Measurements from ENCODE around the gene TRIM36.
A peak's percentile ranks its signal among the peaks of the same experiment; 100 is the strongest.

Gene TRIM36

GRCh38 chr5:115202952-115203351 lies 33.2 kb upstream of the TRIM36 start:
- TF ChIP-seq CREB5 (CRISPR knock-in tag; IDR thresholded peaks at IDR 0.05; ENCODE audit: low read depth) (no peak), RARB (CRISPR knock-in tag; IDR thresholded peaks at IDR 0.05) (no peak), ESRRG (CRISPR knock-in tag; IDR thresholded peaks at IDR 0.05) (no peak), PATZ1 (CRISPR knock-in tag; IDR thresholded peaks at IDR 0.05; ENCODE audit: borderline replicate concordance) (no peak), ZFP30 (CRISPR knock-in tag; IDR thresholded peaks at IDR 0.05) (no peak), ZNF8 (CRISPR knock-in tag; IDR thresholded peaks at IDR 0.05) (no peak), ZNF565 (CRISPR knock-in tag; conservative IDR thresholded peaks at IDR 0.05; ENCODE audit: low read depth) (no peak), ISL1 (CRISPR knock-in tag; IDR thresholded peaks at IDR 0.05) (no peak), POU6F1 (CRISPR knock-in tag; IDR thresholded peaks at IDR 0.05; ENCODE audit: borderline replicate concordance, low read depth) (no peak), CSDC2 (CRISPR knock-in tag; IDR thresholded peaks at IDR 0.05) (no peak), BACH2 (CRISPR knock-in tag; IDR thresholded peaks at IDR 0.05; ENCODE audit: borderline replicate concordance) (no peak), ZFP3 (CRISPR knock-in tag; IDR thresholded peaks at IDR 0.05) (no peak), ZC3H10 (CRISPR knock-in tag; IDR thresholded peaks at IDR 0.05) (no peak)
- no peak for ATAC-seq

GRCh38 chr5:115196161-115196560 lies 26.5 kb upstream of the TRIM36 start:
- no peak for TF ChIP-seq CSDC2 (CRISPR knock-in tag; IDR thresholded peaks at IDR 0.05)
- TF ChIP-seq CSRNP3 (CRISPR knock-in tag; IDR thresholded peaks at IDR 0.05) = no peak
- ATAC-seq = no peak

- TF ChIP-seq PPARA (CRISPR knock-in tag; IDR thresholded peaks at IDR 0.05; ENCODE audit: borderline replicate concordance) (no peak), ZNF70 (CRISPR knock-in tag; IDR thresholded peaks at IDR 0.05) (no peak), TCF4 (CRISPR knock-in tag; IDR thresholded peaks at IDR 0.05; ENCODE audit: borderline replicate concordance) (peak; percentile 89), PATZ1 (CRISPR knock-in tag; IDR thresholded peaks at IDR 0.05; ENCODE audit: borderline replicate concordance) (no peak), ZFP3 (CRISPR knock-in tag; IDR thresholded peaks at IDR 0.05) (peak; percentile 54; the same call in 1 of the 2 replicates), TSHZ2 (CRISPR knock-in tag; IDR thresholded peaks at IDR 0.05) (peak; percentile 54; the same call in 1 of the 2 replicates)
- peak; percentile 94 for ATAC-seq
Measured at GRCh38 chr5:115194676-115195075, 25.0 kb upstream of the TRIM36 start.

All from SK-N-SH treated with all-trans-retinoic acid at 6 μM for 48 hours (cell line).